ENCODE measurements around the gene ASTN2.

DNA sequence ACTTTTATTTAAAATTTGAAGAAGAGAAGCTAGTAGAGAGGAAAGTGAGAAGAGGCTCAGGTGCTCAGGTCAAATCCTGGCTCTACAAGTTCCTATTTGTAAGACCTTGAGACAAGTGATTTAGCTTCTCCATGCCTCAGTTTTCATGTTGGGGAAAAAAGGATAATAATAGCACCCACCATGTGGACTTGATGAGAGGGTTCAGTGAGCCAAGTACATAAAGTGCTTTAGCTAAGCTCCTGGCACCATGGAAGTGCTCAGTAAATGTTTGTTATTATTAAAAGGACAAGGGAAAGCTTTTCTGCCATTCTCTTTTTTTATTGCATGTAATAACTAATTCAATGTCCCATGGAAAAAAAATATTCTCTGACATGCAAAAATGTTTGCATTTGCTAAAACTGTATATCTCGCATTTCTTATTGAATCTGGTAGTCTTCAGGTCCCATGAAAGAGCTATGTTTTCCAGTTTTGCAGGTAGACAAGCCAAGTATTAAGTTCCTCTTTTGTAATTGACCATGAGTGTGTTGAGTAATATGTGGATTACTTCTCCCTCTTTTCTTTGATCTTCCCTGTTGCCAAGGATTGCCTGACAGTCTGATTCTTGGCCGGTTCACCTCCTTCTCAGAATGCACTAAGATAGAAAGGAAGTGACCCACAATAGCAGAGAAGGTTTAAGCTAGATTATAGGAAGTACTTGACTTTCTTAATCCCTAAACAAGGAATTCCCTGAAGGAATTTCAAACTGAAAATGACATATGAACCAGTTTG lies 773.4 kb downstream of the ASTN2 start:
- TF ChIP-seq, protein P1, sequence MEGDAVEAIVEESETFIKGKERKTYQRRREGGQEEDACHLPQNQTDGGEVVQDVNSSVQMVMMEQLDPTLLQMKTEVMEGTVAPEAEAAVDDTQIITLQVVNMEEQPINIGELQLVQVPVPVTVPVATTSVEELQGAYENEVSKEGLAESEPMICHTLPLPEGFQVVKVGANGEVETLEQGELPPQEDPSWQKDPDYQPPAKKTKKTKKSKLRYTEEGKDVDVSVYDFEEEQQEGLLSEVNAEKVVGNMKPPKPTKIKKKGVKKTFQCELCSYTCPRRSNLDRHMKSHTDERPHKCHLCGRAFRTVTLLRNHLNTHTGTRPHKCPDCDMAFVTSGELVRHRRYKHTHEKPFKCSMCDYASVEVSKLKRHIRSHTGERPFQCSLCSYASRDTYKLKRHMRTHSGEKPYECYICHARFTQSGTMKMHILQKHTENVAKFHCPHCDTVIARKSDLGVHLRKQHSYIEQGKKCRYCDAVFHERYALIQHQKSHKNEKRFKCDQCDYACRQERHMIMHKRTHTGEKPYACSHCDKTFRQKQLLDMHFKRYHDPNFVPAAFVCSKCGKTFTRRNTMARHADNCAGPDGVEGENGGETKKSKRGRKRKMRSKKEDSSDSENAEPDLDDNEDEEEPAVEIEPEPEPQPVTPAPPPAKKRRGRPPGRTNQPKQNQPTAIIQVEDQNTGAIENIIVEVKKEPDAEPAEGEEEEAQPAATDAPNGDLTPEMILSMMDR (IDR thresholded peaks at IDR 0.05; ENCODE audit: low read length): no peak
- TF ChIP-seq EZH2 (optimal IDR thresholded peaks at IDR 0.05; ENCODE audit: low read depth, low read length) (no peak), EZH2phosphoT487 (IDR thresholded peaks at IDR 0.05; ENCODE audit: low read length) (no peak)

Data from MM.1S (cell line).